GM19023 (cell line): ENCODE data around the gene TMEM44.

Experiments
- ATAC-seq: cut with Tn5 transposase; IDR thresholded peaks from one replicate; pipeline ENCODE4 v1.9.1; 2021; ENCODE audit warnings: mild to moderate bottlenecking, moderate library complexity; ENCODE audit not compliant: unreplicated experiment

The TMEM44 gene

GRCh38 chr3:194584320-194584776 is 48.9 kb downstream of the TMEM44 start:
- no peak for ATAC-seq

- no peak for ATAC-seq
Measured at GRCh38 chr3:194582196-194582905, 50.9 kb downstream of the TMEM44 start.

- no peak for ATAC-seq
Measured at GRCh38 chr3:194579091-194579606, 54.1 kb downstream of the TMEM44 start.

- no peak for ATAC-seq
Measured at GRCh38 chr3:194577986-194578905, 55.0 kb downstream of the TMEM44 start.

GRCh38 chr3:194575484-194576210 is 57.6 kb downstream of the TMEM44 start:
- no peak for ATAC-seq

- no peak for ATAC-seq
Measured at GRCh38 chr3:194574639-194575483, 58.4 kb downstream of the TMEM44 start.

- peak; percentile 87 for ATAC-seq
Measured at GRCh38 chr3:194573680-194574437, 59.4 kb downstream of the TMEM44 start.

- no peak for ATAC-seq
Measured at GRCh38 chr3:194572944-194573491, 60.2 kb downstream of the TMEM44 start.

GRCh38 chr3:194572143-194572789 is 61.0 kb downstream of the TMEM44 start:
- ATAC-seq = no peak

GRCh38 chr3:194571491-194572142 is 61.6 kb downstream of the TMEM44 start:
- ATAC-seq = no peak

- no peak for ATAC-seq
Measured at GRCh38 chr3:194570898-194571297, 62.3 kb downstream of the TMEM44 start.

GRCh38 chr3:194570235-194570634 is 63.0 kb downstream of the TMEM44 start:
- ATAC-seq = no peak

- no peak for ATAC-seq
Measured at GRCh38 chr3:194569252-194569651, 64.0 kb downstream of the TMEM44 start.

GRCh38 chr3:194565597-194566190 is 67.5 kb downstream of the TMEM44 start:
- no peak for ATAC-seq

- no peak for ATAC-seq
Measured at GRCh38 chr3:194562986-194563385, 70.2 kb downstream of the TMEM44 start.

- no peak for ATAC-seq
Measured at GRCh38 chr3:194561306-194561974, 71.8 kb downstream of the TMEM44 start.

- ATAC-seq = no peak
Measured at GRCh38 chr3:194560047-194560446, 73.2 kb downstream of the TMEM44 start.
